NCI-H1417 treated with DMSO at 0.1 percent for 48 hours (cell line): ENCODE measurements around the gene TANC1.

Source experiments
- DNase-seq: peaks from one replicate; lab custom pipeline; 2025; lab: John Stamatoyannopoulos, UW

The TANC1 gene

DNA sequence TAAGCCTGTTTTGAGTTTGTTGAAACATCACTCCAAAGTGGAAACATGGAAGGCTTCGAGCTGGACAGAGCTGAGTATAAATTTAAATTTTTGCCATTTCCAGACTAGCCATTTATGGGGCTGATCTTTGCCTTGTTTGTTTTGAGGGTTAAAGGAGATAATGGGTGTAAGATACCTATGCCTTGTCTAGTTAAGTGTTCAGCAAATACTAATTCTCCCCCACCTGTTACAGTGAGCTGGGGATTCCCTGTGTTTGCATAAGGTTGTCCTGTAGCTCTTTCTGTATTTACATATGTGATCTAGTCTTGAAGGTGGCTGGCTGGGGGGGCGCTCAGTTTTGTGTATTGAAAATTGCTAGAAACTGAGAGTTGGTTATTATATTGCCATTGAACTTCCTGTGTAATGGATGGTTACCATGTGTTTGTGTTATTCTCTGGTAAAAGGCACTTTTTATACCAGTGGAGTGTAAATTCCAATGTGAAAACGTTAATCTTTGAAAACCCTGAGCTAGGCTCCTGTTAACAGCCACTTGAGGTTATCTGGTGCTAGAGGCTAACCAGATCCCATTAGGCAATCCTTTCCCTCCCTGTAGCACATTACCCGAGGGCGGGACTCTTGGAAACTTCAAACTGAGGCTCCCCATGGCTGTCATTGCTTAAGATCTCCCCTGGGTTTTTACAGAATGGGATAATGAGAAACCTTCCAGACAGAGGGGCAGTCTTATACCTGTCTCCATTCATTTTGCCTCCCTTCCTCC, 26.7 kb downstream of the TANC1 start:
- no peak for DNase-seq

DNA sequence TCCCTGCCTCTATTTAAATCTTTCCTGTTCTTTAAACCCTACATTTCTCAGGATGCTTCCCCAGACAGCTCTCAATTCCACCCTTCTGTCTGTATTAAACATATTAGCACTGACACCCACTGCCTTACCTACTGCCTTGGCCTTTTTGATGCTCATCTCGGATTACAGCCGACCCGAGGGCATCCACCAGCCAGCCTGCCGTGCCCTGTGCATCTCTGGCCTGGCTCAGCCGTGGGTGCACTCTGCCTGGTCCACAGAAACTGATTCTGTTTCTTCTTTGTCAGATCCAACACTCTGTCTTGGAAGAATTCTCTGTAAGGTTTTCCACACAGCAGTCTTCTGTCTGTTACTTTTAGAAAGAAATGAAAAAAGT, 27.2 kb downstream of the TANC1 start:
- DNase-seq = no peak

DNA sequence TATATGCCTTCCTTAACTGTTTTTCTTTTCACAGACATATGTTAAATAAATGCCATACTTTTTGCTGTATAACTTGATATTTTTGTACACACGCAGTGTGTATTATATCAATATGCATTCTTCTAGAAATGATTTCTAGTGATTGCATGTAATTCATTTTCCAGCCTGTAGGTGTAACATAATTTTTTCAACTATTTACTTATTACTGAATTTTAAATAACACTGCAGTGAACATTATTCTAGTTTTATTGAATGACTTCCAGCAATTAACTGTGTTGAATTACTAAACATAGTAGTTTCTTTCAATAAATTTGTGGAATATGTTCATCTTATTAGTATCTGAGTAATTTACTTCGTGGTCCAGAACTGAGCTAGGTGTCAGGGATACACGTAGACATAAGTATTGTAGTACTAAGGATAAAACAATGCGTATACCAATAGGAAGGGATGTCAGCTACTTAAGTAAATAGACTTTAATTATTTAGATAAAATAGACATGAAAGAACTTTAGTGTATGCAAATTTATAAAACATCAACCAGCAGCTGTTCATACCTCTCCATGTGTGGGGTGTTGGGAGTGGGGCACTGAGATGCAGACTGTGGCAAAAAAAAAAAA, 28.0 kb downstream of the TANC1 start:
- no peak for DNase-seq

DNA sequence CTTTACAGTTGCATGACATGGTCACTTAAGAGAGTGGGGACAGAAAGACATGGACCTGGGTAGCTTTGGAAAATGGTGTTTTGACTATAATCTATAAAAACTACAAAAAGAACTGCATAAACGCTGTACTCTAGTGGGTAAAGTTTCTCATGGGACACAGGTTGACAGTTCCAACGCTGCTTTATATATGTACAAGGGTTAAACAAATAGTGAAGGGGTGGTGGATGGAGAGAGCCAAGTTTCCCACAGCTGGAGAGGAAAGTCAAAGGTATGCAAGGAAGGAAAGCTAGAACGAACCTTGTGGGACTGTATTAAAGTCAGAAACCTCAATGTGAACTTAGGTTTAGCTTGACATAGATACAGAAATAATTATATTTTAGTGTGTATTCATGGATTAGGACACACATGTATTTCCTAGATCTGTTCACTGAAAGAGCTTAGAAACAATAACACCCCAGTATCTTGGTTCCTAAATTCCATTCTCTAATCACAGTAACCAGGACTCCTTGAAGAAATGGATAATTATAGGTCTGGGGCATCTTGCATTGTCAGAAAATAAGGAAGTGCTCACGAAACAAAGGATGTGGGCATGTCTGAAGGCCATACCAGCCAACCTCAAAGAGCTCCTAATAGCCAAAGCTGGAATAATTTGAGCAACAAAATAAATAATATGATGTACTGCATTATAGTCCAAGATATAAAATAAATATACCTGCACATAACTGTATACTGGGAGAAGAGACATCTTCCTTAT, 28.8 kb downstream of the TANC1 start:
- DNase-seq = no peak

DNA sequence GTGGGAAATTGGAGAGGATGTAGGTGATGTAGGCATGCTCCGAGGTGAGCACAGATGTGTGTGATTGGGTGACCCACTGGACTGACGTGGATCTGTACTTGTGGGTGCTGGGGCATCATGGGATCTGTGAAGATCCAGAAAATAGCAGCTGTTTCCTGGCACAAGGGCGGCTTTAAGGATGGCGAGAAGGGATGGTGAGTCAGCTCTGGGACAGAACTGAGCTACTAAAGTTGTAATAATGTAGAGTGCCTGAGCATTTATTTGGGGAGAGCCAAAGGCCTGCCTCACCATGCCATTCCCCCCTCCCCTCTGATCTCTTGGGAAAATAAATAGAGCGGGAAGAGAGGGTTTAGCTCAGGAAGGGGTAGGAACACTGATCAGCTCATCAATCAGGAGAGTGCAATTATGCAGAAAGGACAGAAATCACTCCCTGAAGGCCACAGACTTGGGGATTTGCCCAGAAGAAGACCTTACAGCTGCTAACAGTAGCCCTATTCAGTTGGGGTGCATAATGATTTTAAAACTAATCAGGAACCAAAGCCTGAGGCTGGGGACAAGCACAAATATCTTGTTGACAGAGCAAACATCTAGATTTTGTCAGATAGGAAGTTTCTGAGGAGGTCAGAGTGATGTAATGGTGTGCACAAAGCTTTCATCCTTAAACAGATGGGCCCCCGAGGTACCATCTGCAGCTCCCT, 30.3 kb downstream of the TANC1 start:
- DNase-seq = no peak

DNA sequence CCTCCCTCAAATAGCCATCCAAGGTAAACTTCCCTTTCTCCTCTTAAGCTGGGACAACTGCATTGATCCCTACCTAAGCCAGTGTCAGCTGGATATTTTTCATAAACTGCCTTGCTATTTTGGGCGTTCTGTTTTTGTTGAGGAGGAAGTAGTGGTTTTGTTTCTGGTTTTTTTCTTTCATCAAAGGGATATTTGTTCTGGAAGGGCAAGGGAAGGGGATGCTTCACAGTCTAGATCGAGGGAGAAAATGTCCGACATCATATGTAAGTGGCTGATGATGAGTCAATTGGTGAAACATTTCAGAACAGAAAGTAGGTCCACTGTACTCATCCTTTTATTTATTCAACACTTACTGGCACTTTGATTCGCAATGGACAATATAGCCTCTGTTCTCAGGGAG, 31.0 kb downstream of the TANC1 start:
- no peak for DNase-seq

DNA sequence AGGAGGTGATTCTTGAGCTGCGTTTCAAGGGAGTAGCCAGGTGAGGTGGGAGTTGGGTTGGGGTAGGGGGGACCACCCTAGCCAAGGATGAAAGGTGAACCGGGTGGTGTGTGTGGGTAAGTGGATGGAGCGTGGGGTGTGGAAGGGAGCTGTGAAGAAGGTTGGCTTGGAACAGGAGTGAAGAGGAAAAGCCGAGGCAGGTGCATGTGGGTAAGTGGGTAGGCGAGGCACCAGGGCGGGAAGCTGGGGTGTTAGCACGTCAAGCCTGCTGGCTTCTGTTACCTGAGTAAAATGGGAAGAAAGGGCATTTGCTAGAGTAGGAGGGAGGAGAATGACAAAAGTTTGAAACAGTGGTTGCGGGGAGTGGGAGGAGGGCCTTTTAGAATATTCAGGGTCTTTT, 31.6 kb downstream of the TANC1 start:
- DNase-seq = no peak

DNA sequence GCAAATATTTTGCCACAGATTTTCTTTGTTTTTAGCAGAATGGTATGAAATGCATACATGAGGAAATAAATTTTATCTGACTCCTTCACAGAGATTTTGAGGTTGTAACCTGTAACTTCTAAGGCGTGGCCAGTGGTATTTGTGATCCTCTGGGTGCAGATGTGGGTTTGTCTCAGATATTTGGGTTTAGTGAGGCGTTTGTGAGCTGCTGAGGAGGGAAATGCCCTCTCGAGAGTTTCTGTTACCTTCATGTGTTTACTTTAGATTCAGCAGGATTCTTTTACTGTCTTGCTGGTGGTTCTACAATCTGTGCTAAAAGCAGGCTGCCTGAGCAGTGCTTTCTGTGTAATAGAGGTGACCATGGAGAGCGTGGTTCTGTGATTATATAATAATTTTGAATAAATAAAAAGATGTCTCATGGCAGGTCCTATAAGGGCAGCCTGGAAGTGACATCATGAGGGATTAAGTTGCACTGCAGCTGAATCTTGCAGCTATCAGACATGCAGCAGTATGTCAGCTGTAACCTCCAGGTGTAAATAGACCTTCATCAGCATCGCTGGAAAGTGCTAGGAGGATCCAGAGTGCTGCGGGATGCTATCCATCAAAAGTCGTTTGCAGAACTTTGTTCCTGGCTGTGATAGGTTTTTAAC, 34.1 kb downstream of the TANC1 start:
- no peak for DNase-seq

DNA sequence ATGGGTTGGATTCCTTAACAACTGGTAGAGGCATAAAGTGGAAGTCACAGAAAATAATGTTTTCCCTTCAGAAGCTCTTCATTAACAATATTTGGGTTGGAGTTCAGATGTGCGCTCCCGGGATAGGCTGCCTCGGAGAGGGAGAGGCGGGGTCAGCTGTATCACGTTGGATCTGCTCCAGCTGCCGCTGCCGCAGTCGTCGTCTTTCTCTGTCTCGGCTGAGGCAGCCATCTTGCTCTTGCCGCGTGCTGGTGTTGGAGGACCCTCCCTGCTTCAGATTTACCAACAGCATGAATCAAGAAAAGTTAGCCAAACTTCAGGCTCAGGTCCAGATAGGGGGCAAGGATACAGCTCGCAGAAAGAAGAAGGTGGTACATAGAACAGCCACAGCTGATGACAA, 35.1 kb downstream of the TANC1 start:
- no peak for DNase-seq

DNA sequence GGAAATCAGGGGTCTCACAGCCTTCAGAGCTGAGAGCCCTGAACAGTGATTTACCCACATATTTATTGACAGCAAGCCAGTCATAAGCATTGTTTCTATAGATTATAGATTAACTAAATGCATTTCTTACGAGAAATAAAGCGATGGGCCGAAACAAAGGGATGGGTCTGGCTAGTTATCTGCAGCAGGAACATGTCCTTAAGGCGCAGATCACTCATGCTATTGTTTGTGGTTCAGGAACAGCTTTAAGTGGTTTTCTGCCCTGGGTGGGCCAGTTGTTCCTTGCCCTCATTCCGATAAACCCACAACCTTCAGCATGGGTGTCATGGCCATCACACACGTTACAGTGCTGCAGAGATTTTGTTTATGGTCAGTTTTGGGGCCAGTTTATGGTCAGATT, 36.4 kb downstream of the TANC1 start:
- no peak for DNase-seq

DNA sequence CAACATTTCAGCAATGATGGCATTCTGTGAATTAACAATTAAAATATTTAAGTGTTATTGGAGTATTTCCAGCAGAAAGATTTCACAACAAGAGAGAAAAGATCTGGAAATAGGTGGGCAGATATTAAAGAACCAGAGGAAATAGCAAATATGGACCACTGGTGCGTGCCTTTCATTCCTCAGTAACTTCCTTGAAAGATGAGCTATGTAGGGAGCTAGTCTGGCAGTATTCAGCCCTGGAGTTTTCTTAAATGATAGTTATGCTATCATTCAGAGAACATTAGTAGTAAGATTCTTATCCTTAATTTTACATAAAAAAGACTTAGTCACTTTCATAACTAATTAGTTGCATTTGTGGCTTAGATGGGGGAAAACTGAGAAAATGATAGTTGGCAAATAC, 41.5 kb downstream of the TANC1 start:
- no peak for DNase-seq

DNA sequence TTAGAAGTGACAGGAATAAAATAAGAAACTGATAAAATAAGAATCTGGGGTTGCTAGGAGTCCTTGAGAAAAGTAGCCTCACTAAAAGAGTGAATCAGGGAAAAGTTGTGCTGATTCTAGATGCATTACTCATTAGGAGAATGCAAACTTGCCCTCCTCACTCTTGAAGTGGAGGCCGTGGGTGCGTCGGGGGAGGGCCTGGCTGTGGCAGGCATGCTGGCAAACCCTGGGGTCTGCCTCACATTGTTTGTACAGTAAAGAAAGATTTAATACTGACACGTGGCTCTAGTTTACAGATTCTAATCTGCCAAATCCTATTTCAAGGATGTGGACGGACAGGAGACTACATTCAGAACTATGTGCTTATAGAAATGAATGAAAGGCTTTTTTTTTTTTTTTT, 41.9 kb downstream of the TANC1 start:
- no peak for DNase-seq

DNA sequence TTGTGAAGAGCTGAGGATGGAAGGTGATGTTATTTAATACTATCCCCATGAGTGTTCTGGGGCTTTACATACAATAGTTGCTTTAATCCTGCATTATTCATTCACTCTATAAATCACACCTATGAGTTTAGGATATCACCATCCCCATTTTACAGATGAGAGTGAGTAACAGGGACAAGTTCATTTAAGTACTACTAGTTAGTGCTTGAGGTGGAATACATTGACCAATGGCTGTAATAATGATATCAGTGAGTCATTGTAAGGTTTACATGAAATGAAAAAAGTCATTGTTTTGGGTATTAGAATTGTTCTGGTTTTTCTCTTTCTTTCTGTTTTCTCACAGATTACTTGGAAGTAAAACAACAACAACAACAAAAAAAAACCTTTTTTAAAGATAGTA, 42.5 kb downstream of the TANC1 start:
- no peak for DNase-seq

DNA sequence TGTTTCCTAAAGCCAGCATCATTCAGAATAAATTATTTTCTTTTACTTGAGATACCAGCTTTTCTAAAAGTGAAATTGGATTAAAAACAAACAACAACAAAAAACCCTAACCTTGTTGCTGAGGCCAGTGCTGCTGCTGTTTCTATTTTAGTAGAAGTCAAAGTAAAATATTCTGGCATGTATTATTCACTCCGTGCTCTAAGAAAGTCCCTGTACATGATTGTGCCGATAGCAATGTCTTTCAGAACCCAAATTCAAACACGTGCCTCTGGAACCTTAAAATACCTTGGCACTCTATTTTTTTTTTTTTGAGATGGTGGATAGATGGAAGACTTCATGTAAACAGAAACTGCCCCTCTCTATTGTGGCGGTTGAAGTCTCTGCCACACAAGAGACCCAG, 43.7 kb downstream of the TANC1 start:
- no peak for DNase-seq

DNA sequence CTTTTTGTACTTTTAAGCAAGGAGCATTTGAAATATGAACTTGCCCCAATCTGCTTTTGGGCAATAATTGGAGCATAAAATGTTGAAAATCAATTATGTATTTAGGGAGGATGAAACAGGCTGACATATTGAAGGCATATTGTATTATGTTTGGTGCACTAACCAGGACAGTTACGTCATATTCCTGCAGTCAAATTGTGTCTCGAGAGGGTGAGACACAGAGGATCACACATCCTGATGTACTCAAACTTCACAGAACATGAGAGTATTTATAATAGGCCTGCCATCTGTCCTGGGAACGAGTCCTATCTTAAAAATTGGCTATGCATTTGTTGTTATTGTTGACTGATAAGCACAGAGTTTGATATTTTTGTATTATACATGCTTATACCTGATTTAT, 44.7 kb downstream of the TANC1 start:
- no peak for DNase-seq

DNA sequence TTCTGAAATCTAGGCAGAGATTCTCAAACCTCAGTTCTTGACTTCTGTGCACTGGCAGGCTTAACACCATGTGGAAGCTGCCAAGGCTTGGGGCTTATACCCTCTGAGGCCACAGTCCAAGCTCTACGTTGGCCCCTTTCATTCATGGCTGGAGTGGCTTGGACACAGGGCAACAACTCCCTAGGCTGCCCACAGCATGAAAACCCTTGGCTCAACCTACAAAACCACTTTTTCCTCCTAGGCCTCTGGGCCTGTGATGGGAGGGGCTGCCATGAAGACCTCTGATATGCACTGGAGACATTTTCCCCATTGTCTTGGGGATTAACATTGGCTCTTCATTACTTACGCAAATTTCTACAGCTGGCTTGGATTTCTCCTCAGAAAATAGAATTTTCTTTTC, 46.7 kb downstream of the TANC1 start:
- no peak for DNase-seq

DNA sequence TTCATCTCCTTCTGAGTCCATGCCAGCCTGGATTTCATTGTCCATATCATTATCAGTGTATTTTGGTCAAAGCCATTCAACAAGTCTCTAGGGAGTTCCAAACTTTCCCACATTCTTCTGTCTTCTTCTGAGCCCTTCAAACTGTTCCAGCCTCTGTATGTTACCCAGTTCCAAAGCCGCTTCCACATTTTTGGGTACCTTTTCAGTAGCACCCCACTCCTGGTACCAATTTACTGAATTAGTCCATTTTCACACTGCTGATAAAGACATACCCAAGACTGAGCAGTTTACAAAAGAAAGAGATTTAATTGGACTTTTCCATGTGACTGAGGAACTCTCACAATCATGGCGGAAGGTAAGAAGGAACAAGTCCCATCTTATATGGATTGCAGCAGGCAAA, 47.4 kb downstream of the TANC1 start:
- no peak for DNase-seq

DNA sequence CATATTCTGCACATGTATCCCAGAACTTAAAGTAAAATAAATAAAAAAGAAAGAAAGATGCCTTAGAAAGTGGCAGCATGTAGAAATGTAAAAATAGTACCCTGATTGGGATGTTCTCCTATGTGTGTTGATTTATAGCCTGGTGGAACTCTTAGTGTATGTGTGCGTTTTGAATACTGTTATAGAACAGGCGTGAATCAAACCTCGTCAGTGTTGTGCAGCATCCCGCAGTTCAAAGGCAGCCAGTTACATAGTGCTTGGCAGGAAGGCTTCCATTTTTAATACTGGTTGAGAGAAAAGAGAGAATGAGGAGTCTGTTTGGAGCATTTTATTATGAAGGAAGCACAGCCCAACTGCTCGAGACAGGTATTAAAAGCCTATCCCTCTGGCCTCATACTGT, 49.4 kb downstream of the TANC1 start:
- no peak for DNase-seq

DNA sequence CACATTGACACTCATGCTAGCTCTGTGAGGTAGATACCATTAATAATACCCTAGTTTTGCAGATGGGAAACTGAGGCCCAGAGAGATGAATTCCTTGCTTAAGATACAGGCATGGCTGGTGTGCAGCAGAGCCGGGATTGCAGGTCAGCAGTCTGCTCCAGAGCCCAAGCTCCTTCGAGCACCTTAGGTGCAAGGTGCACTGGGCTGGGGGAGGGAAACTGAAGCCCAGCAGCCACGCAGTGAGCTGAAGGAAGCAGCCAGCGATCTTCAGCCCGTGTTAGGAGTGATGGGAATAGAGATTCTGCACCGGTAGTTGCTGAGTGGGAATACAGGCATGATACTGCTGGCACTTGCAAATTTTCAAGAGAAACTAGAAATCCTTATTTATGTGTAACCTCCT, 50.6 kb downstream of the TANC1 start:
- DNase-seq = no peak

DNA sequence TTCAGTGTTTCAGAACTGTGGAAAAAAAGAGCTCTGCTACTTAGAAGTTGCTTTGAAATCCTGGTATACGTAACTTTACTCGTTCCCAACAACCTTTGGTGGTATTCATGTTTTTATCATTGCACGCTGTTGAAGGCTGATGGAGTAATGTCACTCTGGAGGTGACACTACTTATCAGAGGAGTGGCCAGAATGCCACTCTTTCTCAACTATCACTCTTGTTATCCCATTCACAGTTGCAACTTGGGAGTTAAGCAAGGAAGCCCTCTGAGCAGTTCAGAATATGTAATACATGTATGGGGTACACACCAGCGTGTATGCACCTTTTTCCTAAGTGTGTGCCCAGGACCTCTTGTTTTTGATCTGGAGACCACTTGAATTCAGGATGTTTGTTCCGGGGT, 53.6 kb downstream of the TANC1 start:
- no peak for DNase-seq

DNA sequence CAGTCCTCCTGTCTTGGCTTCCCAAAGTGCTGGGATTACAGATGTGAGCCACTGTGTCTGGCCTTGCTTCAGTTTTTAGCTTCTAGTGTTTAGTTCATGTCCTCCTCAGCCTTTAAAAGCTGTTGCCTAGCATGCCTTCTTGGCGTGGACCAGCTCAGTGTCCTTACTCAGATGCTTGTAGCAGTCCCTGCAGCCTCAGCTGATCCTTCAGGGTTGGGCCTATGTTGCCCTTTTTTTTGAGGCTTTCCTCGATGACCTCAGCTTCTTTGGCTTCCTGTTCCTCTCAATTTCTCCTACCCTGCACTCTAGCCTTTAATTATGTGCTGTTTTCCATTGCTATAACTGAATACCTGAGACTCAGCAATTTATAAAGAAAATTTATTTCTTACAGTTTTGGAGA, 57.7 kb downstream of the TANC1 start:
- DNase-seq = no peak

DNA sequence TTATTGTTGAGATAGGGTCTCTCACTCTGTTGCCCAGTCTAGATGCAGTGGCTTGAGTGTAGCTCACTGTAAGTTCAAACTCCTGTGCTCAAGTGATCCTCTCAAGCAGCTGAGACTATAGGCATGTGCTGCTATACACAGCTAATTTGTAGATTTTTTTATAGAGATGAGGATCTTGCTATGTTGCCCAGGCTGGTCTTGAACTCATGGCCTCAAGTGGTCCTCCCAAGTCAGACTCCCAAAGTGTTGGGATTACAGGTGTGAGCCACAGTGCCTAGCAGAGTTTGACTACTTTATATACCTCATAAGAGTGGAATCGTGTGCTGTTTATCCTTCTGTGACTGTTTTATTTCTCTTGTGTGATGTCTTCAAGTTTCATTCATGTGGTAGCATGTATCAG, 60.3 kb downstream of the TANC1 start:
- DNase-seq = no peak
